Uterus (tissue), 4 donors: ENCODE data around the gene INTS4. TPM values are rescaled to one million over a fixed set of nuclear protein-coding genes. Genes with fewer than 3 reads are reported as not detected.

ENCODE experiments used
- DNase-seq, 2 donors: peaks; one replicate each; pipeline ENCODE4 v3.0.0-alpha.2; 2019 to 2020
- H3K27ac ChIP-seq, 2 donors: fragments of 200-600 bp; sonication (generic); 1 replicate in 1 of 2; 2 replicates in 1 of 2; pipeline ENCODE4 v1.5.1; 2016 to 2018
- H3K27me3 ChIP-seq, 2 donors: fragments of 200-600 bp; sonication (generic); one replicate each; pipeline ENCODE4 v1.5.1; 2018 to 2019; ENCODE audit warnings: control low read depth in 1 of 2
- H3K36me3 ChIP-seq, 2 donors: fragments of 200-600 bp; sonication (generic); one replicate each; pipeline ENCODE4 v1.5.1; 2019; ENCODE audit warnings: control low read depth in 1 of 2
- H3K4me1 ChIP-seq, 2 donors: fragments of 200-600 bp; sonication (generic); one replicate each; pipeline ENCODE4 v1.5.1; 2018 to 2019; ENCODE audit warnings: control low read depth in 1 of 2
- H3K4me3 ChIP-seq, 2 donors: fragments of 200-600 bp; sonication (generic); 1 replicate in 1 of 2; 2 replicates in 1 of 2; pipeline ENCODE4 v1.5.1; 2018 to 2019; ENCODE audit warnings: mild to moderate bottlenecking in 1 of 2
- H3K9me3 ChIP-seq, 2 donors: fragments of 200-600 bp; sonication (generic); one replicate each; pipeline ENCODE4 v1.5.1; 2019; ENCODE audit warnings: control low read depth in 1 of 2
- CTCF ChIP-seq, 4 experiments: fragments of 200-600 bp in 2 of 4; fragments of 450-650 bp in 2 of 4; sonication (generic) in 2 of 4; IDR thresholded peaks; one replicate each; pipeline ENCODE4 v1.5.1; 2016 to 2019; ENCODE audit warnings: antibody characterized with exemption in 4 of 4, mild to moderate bottlenecking in 2 of 4, moderate library complexity in 1 of 4
- POLR2A ChIP-seq, 2 donors: fragments of 450-650 bp; IDR thresholded peaks; one replicate each; pipeline ENCODE4 v1.6.1; 2016; ENCODE audit warnings: antibody characterized with exemption in 2 of 2, mild to moderate bottlenecking in 1 of 2, moderate library complexity in 1 of 2
- intact Hi-C: fragments of 100-400 bp; cut with DNase I; formaldehyde crosslinking; loops from one replicate; pipeline ENCODE4 v1.15.1; 2023; ENCODE audit warnings: low total_unique reads
- total RNA-seq, 4 donors: library from RNA; depleted of rRNA in 3 of 4; stranded (reverse); fragments of >200 nt in 3 of 4; gene quantifications; one replicate each; pipeline versions ENCODE4 v1.1.0 to v1.2.4, GENCODE V29; 2014 to 2023
- donor health status: DM: yes; HTN: yes; CAD: no.

INTS4 gene
- total RNA-seq, 4 donors from 2014 or later: 13.8 to 68.8 (median 45.7) TPM

DNA sequence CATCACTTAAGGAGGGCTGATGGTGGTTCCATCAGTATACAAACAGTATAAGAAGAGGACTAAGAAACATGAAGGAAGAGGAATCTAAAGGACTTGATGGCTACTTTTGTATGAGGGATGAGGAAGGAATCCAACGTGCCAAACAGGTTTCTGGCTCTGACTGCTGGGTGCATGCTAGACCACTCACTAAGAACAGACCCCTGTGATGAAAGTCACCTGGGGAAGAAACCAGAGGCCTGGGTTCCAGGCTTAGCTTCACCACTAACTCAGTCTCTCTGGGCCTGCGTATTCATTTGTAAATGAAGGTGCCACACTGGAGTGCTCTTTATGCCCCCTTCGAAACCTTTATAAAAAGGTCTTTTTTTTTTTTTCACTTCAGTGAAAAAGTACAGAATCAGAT lies 118.4 kb downstream of the INTS4 start:
- no peak for TF ChIP-seq CTCF (IDR thresholded peaks at IDR 0.05)
- TF ChIP-seq POLR2A (IDR thresholded peaks at IDR 0.05): no peak
- Histone ChIP-seq H3K36me3 (no peaks in the 10 kb centered on the region), H3K9me3 (no peaks in the 10 kb centered on the region), H3K27me3 (no peaks in the 10 kb centered on the region), H3K4me1 (no peaks in the 10 kb centered on the region), H3K27ac (no peak overlapping the region), H3K4me3 (no peak overlapping the region)
- DNase-seq: no peak
- intact Hi-C loops: no loop called here

DNA sequence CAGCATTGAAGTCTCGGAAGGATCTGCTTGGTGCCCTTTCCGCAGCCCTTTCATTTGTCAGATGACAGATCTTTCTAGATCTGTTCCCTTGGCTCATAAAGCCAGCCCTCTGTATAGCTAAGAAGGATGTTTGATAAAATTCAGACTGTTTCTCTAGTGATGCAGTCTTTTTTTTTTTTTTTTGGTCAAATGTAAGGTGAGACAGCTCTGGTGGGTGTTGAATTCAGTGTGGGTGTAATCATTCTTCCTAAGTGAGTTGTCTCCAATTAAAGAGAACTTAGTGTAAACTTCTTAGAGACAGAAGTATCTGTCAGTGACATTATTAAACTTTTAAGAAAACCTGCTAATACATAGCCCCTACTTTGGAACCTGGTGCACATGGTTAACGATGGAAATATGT lies 120.3 kb downstream of the INTS4 start:
- H3K27me3 ChIP-seq: no peaks in the 10 kb centered on the region
- H3K27ac ChIP-seq: no peak overlapping the region
- no peaks in the 10 kb centered on the region for H3K36me3 ChIP-seq
- DNase-seq: no peak
- no peaks in the 10 kb centered on the region for H3K9me3 ChIP-seq
- H3K4me3 ChIP-seq: no peak overlapping the region
- no peaks in the 10 kb centered on the region for H3K4me1 ChIP-seq
- intact Hi-C loops: no loop called here
- TF ChIP-seq POLR2A (IDR thresholded peaks at IDR 0.05) (no peak), CTCF (IDR thresholded peaks at IDR 0.05) (no peak)

DNA sequence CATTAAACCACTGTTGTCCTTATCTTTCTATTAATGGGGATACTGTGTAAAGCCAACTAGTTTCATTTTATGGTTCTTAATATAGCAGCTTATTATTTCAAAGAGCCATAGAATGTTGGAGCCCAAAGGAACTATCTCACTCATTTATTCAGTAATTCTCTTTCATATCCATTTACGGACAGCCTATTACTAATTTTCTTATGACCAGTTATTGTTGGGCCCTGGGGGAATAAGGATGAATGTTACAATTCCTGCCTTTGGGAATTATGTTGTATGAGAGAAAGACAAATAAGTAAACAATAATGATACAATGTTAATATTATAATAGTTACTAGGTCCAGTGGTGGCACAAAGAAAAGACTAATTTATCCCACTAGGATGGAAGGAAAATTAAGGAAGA lies 121.1 kb downstream of the INTS4 start:
- Histone ChIP-seq H3K27ac (no peak overlapping the region), H3K4me1 (no peaks in the 10 kb centered on the region), H3K4me3 (no peak overlapping the region), H3K36me3 (no peaks in the 10 kb centered on the region), H3K9me3 (no peaks in the 10 kb centered on the region), H3K27me3 (no peaks in the 10 kb centered on the region)
- intact Hi-C loops: no loop called here
- TF ChIP-seq POLR2A (IDR thresholded peaks at IDR 0.05) (no peak), CTCF (IDR thresholded peaks at IDR 0.05) (no peak)
- DNase-seq: no peak

- H3K27me3 ChIP-seq: no peaks in the 10 kb centered on the region
- no peak overlapping the region for H3K27ac ChIP-seq
- intact Hi-C loops: no loop called here
- H3K36me3 ChIP-seq: no peaks in the 10 kb centered on the region
- H3K4me3 ChIP-seq: no peak overlapping the region
- TF ChIP-seq CTCF (IDR thresholded peaks at IDR 0.05) (no peak), POLR2A (IDR thresholded peaks at IDR 0.05) (no peak)
- no peaks in the 10 kb centered on the region for H3K9me3 ChIP-seq
- H3K4me1 ChIP-seq: no peaks in the 10 kb centered on the region
- DNase-seq: no peak
Observed at GRCh38 chr11:77871855-77872254, 122.6 kb downstream of the INTS4 start.

DNA sequence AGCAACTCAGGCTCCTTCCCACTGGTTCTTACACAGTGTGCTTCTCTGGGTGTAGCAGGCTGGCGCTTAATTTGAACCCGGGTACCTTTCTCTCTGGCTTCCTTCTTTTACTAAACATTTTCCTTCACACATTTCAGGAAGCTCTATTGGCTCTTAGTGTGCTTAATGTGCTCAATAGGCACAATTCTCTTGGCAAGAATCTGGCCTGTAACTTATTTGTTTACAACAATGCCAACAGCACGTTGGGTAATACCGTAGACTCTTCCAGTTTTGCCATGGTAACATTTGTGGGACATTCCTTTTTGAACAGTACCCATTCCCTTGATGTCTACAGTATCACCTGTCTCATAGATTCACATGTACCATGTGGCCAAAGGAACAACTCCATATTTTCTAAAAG lies 125.7 kb downstream of the INTS4 start:
- H3K27ac ChIP-seq: no peak overlapping the region
- no peaks in the 10 kb centered on the region for H3K36me3 ChIP-seq
- TF ChIP-seq CTCF (IDR thresholded peaks at IDR 0.05) (no peak), POLR2A (IDR thresholded peaks at IDR 0.05) (no peak)
- no peak for DNase-seq
- no peak overlapping the region for H3K4me3 ChIP-seq
- no peaks in the 10 kb centered on the region for H3K27me3 ChIP-seq
- intact Hi-C loops: no loop called here
- no peaks in the 10 kb centered on the region for H3K9me3 ChIP-seq
- H3K4me1 ChIP-seq: no peaks in the 10 kb centered on the region
